Measurements from ENCODE around the gene NPHS1. TPM values are rescaled to one million over a fixed set of nuclear protein-coding genes. Genes with fewer than 3 reads are reported as not detected.

The NPHS1 gene
- total RNA-seq, 1 donor from 2014 or later = 17.5 TPM

GRCh38 chr19:35807633-35808032 lies 44.7 kb downstream of the NPHS1 start:
- no peak for TF ChIP-seq CTCF (IDR thresholded peaks at IDR 0.05; ENCODE audit: unreplicated experiment)
- peaks cover under 1% of the 10 kb centered on the region for H3K4me1 Mint-ChIP-seq (ENCODE audit: low read depth)
- no peak for DNase-seq (ENCODE audit: low spot score, unreplicated experiment)
- H3K4me3 Mint-ChIP-seq (ENCODE audit: low read depth) = no peak overlapping the region
- no peaks in the 10 kb centered on the region for H3K9me3 Mint-ChIP-seq (ENCODE audit: low read depth)
- H3K27me3 Mint-ChIP-seq = peaks cover 10% of the 10 kb centered on the region
- no peak overlapping the region for H3K27ac Mint-ChIP-seq
- H3K36me3 Mint-ChIP-seq (ENCODE audit: insufficient read depth) = no peaks in the 10 kb centered on the region

GRCh38 chr19:35806597-35806996 lies 45.7 kb downstream of the NPHS1 start:
- no peaks in the 10 kb centered on the region for H3K36me3 Mint-ChIP-seq (ENCODE audit: insufficient read depth)
- no peak for DNase-seq (ENCODE audit: low spot score, unreplicated experiment)
- H3K27ac Mint-ChIP-seq = no peak overlapping the region
- no peaks in the 10 kb centered on the region for H3K9me3 Mint-ChIP-seq (ENCODE audit: low read depth)
- H3K27me3 Mint-ChIP-seq = peaks cover 10% of the 10 kb centered on the region
- no peak for TF ChIP-seq CTCF (IDR thresholded peaks at IDR 0.05; ENCODE audit: unreplicated experiment)
- H3K4me3 Mint-ChIP-seq (ENCODE audit: low read depth) = no peak overlapping the region
- no peaks in the 10 kb centered on the region for H3K4me1 Mint-ChIP-seq (ENCODE audit: low read depth)

GRCh38 chr19:35805526-35806102 lies 46.7 kb downstream of the NPHS1 start:
- no peaks in the 10 kb centered on the region for H3K36me3 Mint-ChIP-seq (ENCODE audit: insufficient read depth)
- no peak overlapping the region for H3K4me3 Mint-ChIP-seq (ENCODE audit: low read depth)
- no peak for DNase-seq (ENCODE audit: low spot score, unreplicated experiment)
- no peak overlapping the region for H3K27ac Mint-ChIP-seq
- H3K4me1 Mint-ChIP-seq (ENCODE audit: low read depth) = no peaks in the 10 kb centered on the region
- no peak for TF ChIP-seq CTCF (IDR thresholded peaks at IDR 0.05; ENCODE audit: unreplicated experiment)
- peaks cover 7% of the 10 kb centered on the region for H3K27me3 Mint-ChIP-seq
- no peaks in the 10 kb centered on the region for H3K9me3 Mint-ChIP-seq (ENCODE audit: low read depth)

- Mint-ChIP-seq H3K36me3 (ENCODE audit: insufficient read depth) (no peaks in the 10 kb centered on the region), H3K27ac (no peak overlapping the region), H3K27me3 (peaks cover 15% of the 10 kb centered on the region), H3K4me1 (ENCODE audit: low read depth) (no peaks in the 10 kb centered on the region), H3K4me3 (ENCODE audit: low read depth) (no peak overlapping the region), H3K9me3 (ENCODE audit: low read depth) (no peaks in the 10 kb centered on the region)
- no peak for DNase-seq (ENCODE audit: low spot score, unreplicated experiment)
- no peak for TF ChIP-seq CTCF (IDR thresholded peaks at IDR 0.05; ENCODE audit: unreplicated experiment)
Observed at GRCh38 chr19:35801828-35802227, 50.5 kb downstream of the NPHS1 start.

- no peak for DNase-seq (ENCODE audit: low spot score, unreplicated experiment)
- H3K4me3 Mint-ChIP-seq (ENCODE audit: low read depth) = no peak overlapping the region
- peaks cover 33% of the 10 kb centered on the region for H3K27me3 Mint-ChIP-seq
- H3K4me1 Mint-ChIP-seq (ENCODE audit: low read depth) = no peaks in the 10 kb centered on the region
- H3K36me3 Mint-ChIP-seq (ENCODE audit: insufficient read depth) = no peaks in the 10 kb centered on the region
- H3K9me3 Mint-ChIP-seq (ENCODE audit: low read depth) = no peaks in the 10 kb centered on the region
- no peak overlapping the region for H3K27ac Mint-ChIP-seq
- no peak for TF ChIP-seq CTCF (IDR thresholded peaks at IDR 0.05; ENCODE audit: unreplicated experiment)
Observed at GRCh38 chr19:35797663-35798062, 54.6 kb downstream of the NPHS1 start.
